ENCODE measurements around the gene HLA-DRB5. TPM values are rescaled to one million over a fixed set of nuclear protein-coding genes. Genes with fewer than 3 reads are reported as not detected.
"Not testable (repeated sequence)": the region's sequence is repeated elsewhere in the genome, so short reads cannot be mapped to it uniquely, and the experiment has no call there.

The HLA-DRB5 gene
- total RNA-seq (ENCODE audit: unreplicated experiment), result not detected
- long read RNA-seq, result 0 reads

DNA sequence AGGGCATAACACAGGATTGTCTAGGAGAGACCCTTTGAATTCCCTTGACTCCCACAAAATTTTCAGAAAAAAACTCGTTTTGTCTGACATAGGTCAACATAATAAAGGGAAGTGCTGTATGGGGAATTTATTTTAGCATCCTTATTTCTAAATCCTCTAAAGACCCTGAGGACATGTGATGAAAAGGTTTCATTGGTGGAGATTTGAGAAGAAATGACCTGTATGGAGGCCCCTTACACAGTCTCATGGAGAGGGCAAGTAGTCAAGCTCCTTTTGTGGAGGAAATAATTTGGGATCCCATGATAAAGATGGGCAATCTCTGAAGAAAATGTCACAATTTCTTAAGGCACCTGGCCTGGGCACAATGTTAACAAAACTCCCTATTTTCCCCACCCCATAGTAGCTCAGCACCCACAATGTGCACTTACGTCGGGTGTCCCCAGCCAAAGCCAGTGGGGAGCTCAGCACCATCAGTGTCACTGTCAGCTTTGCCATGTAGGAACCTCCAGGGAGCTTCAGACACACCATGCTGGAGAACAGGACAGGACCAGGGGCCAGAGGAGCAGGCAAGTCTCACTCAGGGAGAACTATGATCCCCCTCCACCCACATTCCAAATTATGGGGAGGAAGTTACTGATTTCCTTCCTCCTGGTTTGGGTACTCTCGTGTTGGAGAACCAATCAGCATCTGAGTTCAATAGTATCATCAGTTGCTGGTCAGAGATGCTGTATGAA, at the start of gene HLA-DRB5:
Gene HLA-DRB5 (minus strand): TSS at position 591 of the 734 bp plus-strand sequence. CDS start 63 bp downstream, at position 528.
- Mint-ChIP-seq H3K36me3 (ENCODE audit: unreplicated experiment) (no peaks in the 10 kb centered on the region), H3K4me3 (ENCODE audit: unreplicated experiment) (no peak within 1 kb of the TSS), H3K27ac (ENCODE audit: unreplicated experiment) (no peak within 1 kb of the TSS), H3K9me3 (ENCODE audit: unreplicated experiment) (no peaks in the 10 kb centered on the region), H3K4me1 (ENCODE audit: low read depth, unreplicated experiment) (no peaks in the 10 kb centered on the region), H3K27me3 (ENCODE audit: unreplicated experiment) (no peaks in the 10 kb centered on the region)
- DNase-seq, result no peak
- TF ChIP-seq CTCF (IDR thresholded peaks at IDR 0.05; ENCODE audit: partially characterized antibody, unreplicated experiment), result no peak

DNA sequence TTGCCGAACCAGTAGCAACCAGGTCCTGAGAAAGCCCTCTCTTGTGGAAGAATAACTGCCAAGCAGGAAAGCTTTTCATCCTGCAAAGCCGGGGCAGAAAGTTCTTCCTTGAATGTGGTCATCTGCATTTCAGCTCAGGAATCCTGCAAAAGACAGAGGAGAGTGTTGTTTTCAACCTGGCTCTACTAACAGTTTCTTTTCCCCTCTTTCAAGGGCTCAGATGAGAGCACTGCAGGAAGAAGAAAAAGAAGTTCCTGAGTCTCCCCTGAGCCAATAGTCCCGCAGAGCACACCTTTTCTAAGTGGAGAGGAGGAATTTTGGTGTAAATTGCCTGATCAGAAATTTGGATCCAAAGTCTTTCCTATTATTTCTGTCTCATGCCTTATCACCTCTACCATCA, 48.9 kb upstream of the HLA-DRB5 start:
- DNase-seq, result no peak
- no peaks in the 10 kb centered on the region for H3K9me3 Mint-ChIP-seq (ENCODE audit: unreplicated experiment)
- no peaks in the 10 kb centered on the region for H3K4me1 Mint-ChIP-seq (ENCODE audit: low read depth, unreplicated experiment)
- no peak overlapping the region for H3K27ac Mint-ChIP-seq (ENCODE audit: unreplicated experiment)
- peaks cover 7% of the 10 kb centered on the region for H3K27me3 Mint-ChIP-seq (ENCODE audit: unreplicated experiment)
- no peak for TF ChIP-seq CTCF (IDR thresholded peaks at IDR 0.05; ENCODE audit: partially characterized antibody, unreplicated experiment)
- no peak overlapping the region for H3K4me3 Mint-ChIP-seq (ENCODE audit: unreplicated experiment)
- no peaks in the 10 kb centered on the region for H3K36me3 Mint-ChIP-seq (ENCODE audit: unreplicated experiment)

DNA sequence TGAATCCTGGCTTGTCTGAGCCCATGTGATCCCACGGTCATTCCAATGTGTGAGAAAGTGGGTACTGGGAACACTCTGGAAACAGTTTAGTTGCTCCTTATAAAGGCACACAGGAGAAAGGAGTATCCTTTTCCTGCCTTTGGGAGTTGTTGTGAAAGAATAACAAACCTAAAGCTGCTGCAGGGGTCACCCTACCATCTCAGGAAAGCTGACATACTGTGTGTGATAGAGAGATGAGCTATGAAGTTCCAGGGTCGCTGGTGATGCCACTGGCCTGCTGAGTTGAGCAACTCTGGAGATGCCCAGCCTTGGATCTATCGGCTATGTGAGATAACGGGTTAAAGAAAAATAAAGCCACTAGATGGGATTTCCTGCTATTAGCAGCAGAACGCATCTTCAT, 47.4 kb upstream of the HLA-DRB5 start:
- H3K4me3 Mint-ChIP-seq (ENCODE audit: unreplicated experiment); H3K27ac Mint-ChIP-seq (ENCODE audit: unreplicated experiment); DNase-seq; H3K4me1 Mint-ChIP-seq (ENCODE audit: low read depth, unreplicated experiment); H3K36me3 Mint-ChIP-seq (ENCODE audit: unreplicated experiment); H3K9me3 Mint-ChIP-seq (ENCODE audit: unreplicated experiment); H3K27me3 Mint-ChIP-seq (ENCODE audit: unreplicated experiment): not testable (repeated sequence)

DNA sequence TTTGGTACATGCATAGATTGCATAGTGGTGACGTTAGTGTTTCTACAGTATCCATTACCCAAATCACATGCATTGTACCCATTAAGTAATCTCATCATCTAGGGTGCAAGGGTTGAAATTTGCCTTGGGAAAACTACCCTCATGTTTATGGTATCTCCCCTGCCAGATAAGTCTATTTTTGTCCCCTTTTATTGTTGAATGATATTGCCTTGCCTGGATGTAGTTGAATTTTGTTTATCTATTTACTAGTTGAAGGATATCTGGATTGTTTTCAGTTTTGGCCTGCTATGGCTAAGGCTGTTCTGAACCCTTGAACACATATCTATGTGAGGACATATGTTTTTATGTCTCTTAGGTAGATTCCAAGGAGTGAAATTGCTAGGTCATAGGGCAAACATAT, 46.2 kb upstream of the HLA-DRB5 start:
- H3K4me3 Mint-ChIP-seq (ENCODE audit: unreplicated experiment), result no peak overlapping the region
- no peak for DNase-seq
- no peaks in the 10 kb centered on the region for H3K4me1 Mint-ChIP-seq (ENCODE audit: low read depth, unreplicated experiment)
- H3K27me3 Mint-ChIP-seq (ENCODE audit: unreplicated experiment), result peaks cover 2% of the 10 kb centered on the region
- no peak for TF ChIP-seq CTCF (IDR thresholded peaks at IDR 0.05; ENCODE audit: partially characterized antibody, unreplicated experiment)
- no peaks in the 10 kb centered on the region for H3K9me3 Mint-ChIP-seq (ENCODE audit: unreplicated experiment)
- H3K27ac Mint-ChIP-seq (ENCODE audit: unreplicated experiment), result no peak overlapping the region
- no peaks in the 10 kb centered on the region for H3K36me3 Mint-ChIP-seq (ENCODE audit: unreplicated experiment)

DNA sequence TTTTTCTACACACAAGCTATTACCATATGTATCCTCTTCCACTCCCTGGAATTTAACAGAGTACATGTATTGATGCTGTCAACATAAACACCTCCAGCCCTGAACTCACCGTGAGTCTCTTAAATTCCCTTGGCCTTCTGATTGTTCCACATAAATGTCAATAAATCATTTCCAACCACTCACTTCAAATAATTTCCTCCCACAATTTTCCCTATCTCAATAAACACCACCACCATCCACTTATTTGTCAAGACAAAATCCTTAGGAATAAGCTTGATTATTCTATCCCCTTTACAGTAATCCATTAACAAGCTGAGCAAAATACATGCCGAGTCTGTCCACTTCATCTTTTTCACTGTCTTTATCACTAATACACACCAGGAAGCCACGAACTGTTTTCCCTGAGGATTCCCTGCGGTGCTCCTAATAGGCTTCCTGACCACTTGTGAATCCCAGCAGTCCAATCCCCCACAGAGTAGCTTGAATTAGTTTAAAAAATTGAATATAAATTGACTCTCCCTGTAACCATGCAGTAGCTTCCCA, 40.3 kb upstream of the HLA-DRB5 start:
- no peak for TF ChIP-seq CTCF (IDR thresholded peaks at IDR 0.05; ENCODE audit: partially characterized antibody, unreplicated experiment)
- H3K4me1 Mint-ChIP-seq (ENCODE audit: low read depth, unreplicated experiment), result no peaks in the 10 kb centered on the region
- H3K27ac Mint-ChIP-seq (ENCODE audit: unreplicated experiment), result no peak overlapping the region
- H3K9me3 Mint-ChIP-seq (ENCODE audit: unreplicated experiment), result no peaks in the 10 kb centered on the region
- DNase-seq, result no peak
- no peaks in the 10 kb centered on the region for H3K27me3 Mint-ChIP-seq (ENCODE audit: unreplicated experiment)
- H3K36me3 Mint-ChIP-seq (ENCODE audit: unreplicated experiment), result no peaks in the 10 kb centered on the region
- no peak overlapping the region for H3K4me3 Mint-ChIP-seq (ENCODE audit: unreplicated experiment)

Measured in glutamatergic neuron (in vitro differentiated cells).